Coronary artery (tissue), 2 donors: ENCODE data around the gene LRRC4C.

ENCODE experiments used
- DNase-seq: peaks from one replicate; pipeline ENCODE4 v3.0.0-alpha.2; 2017; ENCODE audit warnings: low spot score
- H3K27ac ChIP-seq, 2 donors: fragments of 200-600 bp; sonication (generic); one replicate each; pipeline ENCODE4 v1.5.1; 2016 to 2019
- H3K4me3 ChIP-seq: fragments of 200-600 bp; sonication (generic); 2 replicates; pipeline ENCODE4 v1.5.1; 2016; ENCODE audit warnings: mild to moderate bottlenecking, moderate library complexity
- TF ChIP-seq, protein P1 (sequence below): fragments of 200-600 bp; sonication (generic); IDR thresholded peaks from one replicate; pipeline ENCODE4 v1.5.1; 2019; ENCODE audit warnings: antibody characterized with exemption

Gene LRRC4C

GRCh38 chr11:40732132-40732531 is 727.3 kb downstream of the LRRC4C start:
- no peak for DNase-seq
- Histone ChIP-seq H3K4me3 (no peak overlapping the region), H3K27ac (no peak overlapping the region)
- TF ChIP-seq, protein P1, sequence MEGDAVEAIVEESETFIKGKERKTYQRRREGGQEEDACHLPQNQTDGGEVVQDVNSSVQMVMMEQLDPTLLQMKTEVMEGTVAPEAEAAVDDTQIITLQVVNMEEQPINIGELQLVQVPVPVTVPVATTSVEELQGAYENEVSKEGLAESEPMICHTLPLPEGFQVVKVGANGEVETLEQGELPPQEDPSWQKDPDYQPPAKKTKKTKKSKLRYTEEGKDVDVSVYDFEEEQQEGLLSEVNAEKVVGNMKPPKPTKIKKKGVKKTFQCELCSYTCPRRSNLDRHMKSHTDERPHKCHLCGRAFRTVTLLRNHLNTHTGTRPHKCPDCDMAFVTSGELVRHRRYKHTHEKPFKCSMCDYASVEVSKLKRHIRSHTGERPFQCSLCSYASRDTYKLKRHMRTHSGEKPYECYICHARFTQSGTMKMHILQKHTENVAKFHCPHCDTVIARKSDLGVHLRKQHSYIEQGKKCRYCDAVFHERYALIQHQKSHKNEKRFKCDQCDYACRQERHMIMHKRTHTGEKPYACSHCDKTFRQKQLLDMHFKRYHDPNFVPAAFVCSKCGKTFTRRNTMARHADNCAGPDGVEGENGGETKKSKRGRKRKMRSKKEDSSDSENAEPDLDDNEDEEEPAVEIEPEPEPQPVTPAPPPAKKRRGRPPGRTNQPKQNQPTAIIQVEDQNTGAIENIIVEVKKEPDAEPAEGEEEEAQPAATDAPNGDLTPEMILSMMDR = no peak

DNA sequence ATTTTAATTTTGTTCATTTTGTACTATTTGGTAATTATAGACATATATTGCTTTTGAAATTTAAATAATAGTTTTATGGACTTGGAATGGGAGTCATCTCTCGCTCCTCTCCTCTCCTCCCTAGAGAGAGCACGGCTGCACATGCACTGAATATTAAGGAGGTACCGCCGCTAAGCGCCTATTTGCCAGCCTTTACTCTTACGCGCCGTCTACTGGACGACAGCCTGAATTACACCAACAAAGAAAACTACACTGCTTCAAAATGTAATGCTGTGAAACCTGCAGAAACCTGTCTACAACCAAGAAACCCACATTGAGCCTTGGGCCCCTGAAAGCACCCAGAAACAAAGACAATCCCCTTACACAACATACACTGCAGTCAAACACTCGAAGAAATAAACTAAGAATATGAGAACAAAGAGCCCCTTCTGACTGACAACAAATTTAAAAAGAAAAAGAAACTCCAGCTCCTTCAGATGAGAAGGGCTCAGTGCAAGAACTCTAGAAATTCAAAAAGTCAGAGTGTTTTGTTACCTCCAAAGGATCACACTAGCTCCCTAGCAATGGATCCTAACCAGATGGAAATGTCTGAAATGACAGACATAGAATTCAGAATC is 737.2 kb downstream of the LRRC4C start:
- TF ChIP-seq, protein P1 = no peak
- Histone ChIP-seq H3K27ac (no peak overlapping the region), H3K4me3 (no peak overlapping the region)
- no peak for DNase-seq

GRCh38 chr11:40716344-40717130 is 742.9 kb downstream of the LRRC4C start:
- Histone ChIP-seq H3K27ac (no peak overlapping the region), H3K4me3 (no peak overlapping the region)
- TF ChIP-seq, protein P1 = no peak
- no peak for DNase-seq

DNA sequence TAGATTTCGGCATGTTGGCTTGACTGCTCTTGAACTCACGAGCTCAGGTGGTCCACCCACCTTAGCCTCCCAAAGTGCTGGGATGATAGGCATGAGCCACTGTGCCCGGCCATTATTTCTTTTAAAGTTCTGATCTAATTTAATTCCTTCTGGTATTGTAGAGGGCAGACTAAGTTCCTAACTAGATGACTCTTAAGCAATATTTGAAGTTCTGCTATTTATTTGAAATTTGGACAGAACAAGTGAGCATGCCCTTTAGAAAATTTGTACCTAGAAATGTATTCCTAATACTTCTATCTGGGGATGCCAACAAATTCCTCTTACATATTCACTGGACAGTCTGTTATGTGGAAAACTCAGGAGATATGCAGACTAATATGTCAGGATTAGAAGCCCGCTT is 746.4 kb downstream of the LRRC4C start:
- no peak for DNase-seq
- no peak overlapping the region for H3K27ac ChIP-seq
- TF ChIP-seq, protein P1 = no peak
- H3K4me3 ChIP-seq = no peak overlapping the region

DNA sequence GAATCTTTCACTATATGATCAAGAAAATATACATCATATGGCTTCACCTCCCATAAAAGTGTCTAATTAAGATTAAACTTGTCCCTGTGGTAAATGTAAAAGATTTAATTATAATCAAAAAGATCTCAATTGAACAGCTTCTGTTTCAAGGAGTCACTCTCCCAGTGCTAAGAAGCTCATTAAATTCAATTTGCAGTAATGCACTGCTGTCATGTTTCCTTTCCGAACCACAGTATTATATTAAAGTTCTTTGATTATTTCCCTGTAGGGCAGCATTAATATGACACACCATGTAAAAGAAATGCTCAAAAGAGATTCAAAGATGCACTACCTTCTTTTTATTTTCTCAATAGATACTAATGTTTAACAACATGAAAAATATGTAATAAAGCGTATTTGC is 758.4 kb downstream of the LRRC4C start:
- TF ChIP-seq, protein P1 = no peak
- DNase-seq = no peak
- H3K27ac ChIP-seq = no peak overlapping the region

DNA sequence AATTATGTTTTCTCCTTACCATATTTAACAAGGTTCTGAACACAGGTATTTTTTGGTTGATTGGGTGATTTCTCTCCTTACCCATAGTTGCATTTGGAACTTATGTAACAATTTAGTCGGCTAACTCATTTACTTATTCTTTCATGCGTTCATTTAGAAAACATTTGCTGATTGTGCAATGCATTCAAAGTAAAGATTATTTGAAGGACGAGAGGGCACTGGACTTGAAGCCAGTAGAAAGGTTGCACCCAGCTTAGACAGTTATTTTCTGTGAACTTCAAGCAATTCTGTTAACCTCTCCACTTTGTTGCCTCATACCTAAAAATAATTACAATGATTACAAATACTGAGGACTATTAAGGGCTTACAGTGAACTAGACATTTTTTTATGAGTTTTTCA is 769.6 kb downstream of the LRRC4C start:
- DNase-seq = no peak
- no peak overlapping the region for H3K4me3 ChIP-seq
- TF ChIP-seq, protein P1 = no peak
- H3K27ac ChIP-seq = no peak overlapping the region

More for the DNA sequence above, 758.4 kb downstream of the LRRC4C start:
- H3K4me3 ChIP-seq = no peak overlapping the region

GRCh38 chr11:40688369-40688768 is 771.1 kb downstream of the LRRC4C start:
- TF ChIP-seq, protein P1 = no peak
- DNase-seq = no peak
- H3K27ac ChIP-seq = no peak overlapping the region
- no peak overlapping the region for H3K4me3 ChIP-seq
